ENCODE measurements around the gene CDH4.

DNA sequence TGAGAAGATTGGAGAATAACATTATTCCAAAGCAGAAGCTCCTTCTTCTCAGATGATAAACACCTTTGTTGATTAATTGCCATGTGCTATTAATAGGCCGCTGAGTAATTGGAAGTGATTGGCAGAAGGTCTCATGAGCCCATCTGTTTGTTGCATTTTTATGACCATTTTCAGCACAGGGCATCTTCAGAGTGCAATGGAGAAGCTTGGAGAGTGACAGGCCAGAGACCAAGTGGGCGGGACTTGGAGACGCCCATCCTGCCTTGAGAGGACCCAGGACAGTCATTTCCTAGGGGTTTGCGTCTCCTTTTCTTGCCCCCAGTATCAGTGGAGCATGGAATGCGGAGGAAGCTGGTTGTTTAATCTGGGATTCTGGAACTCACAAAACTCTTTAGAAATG is 89.5 kb downstream of the CDH4 start:
- TF ChIP-seq, protein P1, sequence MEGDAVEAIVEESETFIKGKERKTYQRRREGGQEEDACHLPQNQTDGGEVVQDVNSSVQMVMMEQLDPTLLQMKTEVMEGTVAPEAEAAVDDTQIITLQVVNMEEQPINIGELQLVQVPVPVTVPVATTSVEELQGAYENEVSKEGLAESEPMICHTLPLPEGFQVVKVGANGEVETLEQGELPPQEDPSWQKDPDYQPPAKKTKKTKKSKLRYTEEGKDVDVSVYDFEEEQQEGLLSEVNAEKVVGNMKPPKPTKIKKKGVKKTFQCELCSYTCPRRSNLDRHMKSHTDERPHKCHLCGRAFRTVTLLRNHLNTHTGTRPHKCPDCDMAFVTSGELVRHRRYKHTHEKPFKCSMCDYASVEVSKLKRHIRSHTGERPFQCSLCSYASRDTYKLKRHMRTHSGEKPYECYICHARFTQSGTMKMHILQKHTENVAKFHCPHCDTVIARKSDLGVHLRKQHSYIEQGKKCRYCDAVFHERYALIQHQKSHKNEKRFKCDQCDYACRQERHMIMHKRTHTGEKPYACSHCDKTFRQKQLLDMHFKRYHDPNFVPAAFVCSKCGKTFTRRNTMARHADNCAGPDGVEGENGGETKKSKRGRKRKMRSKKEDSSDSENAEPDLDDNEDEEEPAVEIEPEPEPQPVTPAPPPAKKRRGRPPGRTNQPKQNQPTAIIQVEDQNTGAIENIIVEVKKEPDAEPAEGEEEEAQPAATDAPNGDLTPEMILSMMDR (IDR thresholded peaks at IDR 0.05): no peak
- TF ChIP-seq POLR2A (IDR thresholded peaks at IDR 0.05) (no peak), EP300 (IDR thresholded peaks at IDR 0.05) (no peak)

Measured in ovary (tissue), 3 donors.